NCI-H748 treated with DMSO at 0.1 percent for 48 hours (cell line): ENCODE results near the gene NLRP9.
"Not testable (repeated sequence)": the region's sequence is repeated elsewhere in the genome, so short reads cannot be mapped to it uniquely, and the experiment has no call there.

Experiments
- DNase-seq: peaks from one replicate; lab custom pipeline; 2025; lab: John Stamatoyannopoulos, UW

The NLRP9 gene

DNA sequence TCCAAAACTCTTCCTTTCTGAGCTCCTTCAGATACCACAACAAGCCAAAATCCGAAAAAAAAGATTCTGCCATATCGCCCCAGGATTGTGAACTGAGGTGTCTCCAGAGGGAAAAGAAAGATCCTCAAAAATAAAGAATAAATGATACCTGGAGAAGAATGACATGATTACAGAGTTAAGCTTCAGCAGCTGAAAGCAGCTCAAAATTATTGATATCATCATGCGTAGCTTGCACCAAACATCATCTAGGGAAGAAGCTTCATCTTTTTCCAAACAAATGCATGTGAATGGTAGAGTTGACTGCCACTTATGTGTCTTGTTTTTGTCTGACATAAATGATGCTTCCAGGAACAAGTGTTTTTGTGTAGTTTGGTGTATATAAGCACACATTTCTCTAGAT is at the start of gene NLRP9:
NLRP9 (minus strand) TSS at position 101 of the 400 bp plus-strand sequence; CDS start at position 73, 28 bp downstream.
- no peak for DNase-seq

DNA sequence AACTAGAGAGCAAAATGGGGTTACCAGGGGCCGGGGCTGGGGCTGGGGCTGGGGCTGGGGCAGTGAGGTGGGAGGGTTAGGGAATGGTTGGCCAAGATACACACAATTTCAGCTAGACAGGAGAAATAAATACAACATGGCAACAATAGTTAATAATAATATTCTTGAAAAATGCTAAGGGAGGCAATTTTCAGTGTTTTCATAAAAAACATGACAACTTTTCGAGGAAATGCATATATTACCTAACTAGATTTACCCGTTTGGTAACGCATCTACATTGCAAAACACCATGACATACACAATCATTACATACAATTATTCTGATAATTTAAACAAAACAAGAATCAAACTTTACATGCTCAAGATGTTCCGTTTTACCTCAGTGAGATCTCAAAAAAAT is 42.9 kb upstream of the NLRP9 start:
- DNase-seq = no peak

DNA sequence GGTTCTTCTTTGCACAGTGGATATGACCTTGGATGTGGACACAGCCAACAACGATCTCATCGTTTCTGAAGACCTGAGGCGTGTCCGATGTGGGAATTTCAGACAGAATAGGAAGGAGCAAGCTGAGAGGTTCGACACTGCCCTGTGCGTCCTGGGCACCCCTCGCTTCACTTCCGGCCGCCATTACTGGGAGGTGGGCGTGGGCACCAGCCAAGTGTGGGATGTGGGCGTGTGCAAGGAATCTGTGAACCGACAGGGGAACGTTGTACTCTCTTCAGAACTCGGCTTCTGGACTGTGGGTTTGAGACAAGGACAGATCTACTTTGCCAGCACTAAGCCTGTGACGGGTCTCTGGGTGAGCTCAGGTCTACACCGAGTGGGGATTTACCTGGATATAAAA is 40.1 kb upstream of the NLRP9 start:
- DNase-seq = no peak

DNA sequence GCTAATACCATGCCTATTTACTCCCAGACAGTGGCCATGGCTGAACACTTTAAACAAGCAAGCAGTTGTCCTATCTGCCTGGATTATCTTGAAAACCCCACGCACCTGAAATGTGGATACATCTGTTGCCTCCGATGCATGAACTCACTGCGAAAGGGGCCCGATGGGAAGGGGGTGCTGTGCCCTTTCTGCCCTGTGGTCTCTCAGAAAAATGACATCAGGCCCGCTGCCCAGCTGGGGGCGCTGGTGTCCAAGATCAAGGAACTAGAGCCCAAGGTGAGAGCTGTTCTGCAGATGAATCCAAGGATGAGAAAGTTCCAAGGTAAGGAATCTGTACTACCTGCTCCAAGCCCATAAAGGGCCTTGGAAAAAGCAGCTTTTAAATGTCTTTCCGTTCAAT is 39.3 kb upstream of the NLRP9 start:
- peak; percentile 29 for DNase-seq

DNA sequence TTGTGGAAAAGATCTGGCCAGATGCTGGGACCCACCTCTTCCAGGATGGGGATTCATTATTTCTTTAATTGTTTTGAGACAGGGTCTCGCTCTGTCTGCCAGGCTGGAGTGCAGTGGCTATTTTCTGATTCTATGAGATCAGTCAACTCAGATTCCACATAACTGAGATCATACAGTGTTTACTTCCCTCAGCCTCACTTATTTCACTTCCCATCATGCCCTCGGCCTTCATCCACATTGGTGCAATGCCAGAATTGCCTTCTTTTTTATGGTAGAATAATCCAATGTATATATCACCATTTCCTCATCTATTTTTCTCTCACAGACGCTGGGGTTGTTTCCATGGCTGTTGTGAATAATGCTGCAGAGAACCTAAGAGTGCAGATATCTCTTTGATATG is 31.4 kb upstream of the NLRP9 start:
- not testable (repeated sequence) for DNase-seq

DNA sequence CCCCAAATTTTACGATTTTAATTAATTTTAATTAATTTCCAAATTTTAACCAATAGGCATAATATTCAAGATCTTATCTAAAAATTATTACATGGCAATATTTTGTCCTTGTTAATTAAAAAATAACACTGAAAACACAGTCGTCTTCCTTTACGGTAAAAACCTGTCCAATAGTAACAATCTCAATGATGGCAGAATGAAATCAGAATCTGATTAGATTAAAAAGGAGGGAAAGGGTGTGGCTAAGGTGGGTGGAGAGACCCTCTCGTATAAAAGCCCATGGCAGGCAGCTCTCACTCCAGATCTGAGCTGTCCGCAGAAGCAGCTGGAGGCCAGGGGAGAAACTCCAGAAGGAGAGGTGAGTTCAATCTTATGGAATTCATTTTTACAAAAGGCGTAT is 30.6 kb upstream of the NLRP9 start, which contains the start of gene RFPL4AL1:
RFPL4AL1 (plus strand) TSS at position 301 of the 400 bp plus-strand sequence. CDS start 2,687 bp downstream, outside the sequence.
- DNase-seq = not testable (repeated sequence)

DNA sequence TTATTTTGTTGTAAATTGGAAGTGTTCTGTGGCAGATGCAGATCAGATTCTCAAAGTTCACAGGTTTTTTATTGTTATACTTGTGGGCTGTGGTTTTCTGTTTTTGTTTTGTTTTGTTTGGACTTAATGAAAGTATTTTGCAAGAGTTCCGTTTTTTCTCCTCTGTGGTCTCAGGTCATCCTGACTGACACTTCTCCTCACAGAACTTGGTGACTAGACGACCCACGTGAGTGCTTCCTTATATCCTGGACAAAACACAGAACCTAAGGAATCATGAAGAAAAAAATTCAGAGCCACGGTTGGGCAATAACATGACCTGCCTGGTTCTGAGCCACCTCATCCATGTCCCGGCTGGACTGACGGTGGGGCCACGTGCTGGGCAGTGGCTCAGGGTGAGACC is 28.3 kb upstream of the NLRP9 start:
- no peak for DNase-seq

DNA sequence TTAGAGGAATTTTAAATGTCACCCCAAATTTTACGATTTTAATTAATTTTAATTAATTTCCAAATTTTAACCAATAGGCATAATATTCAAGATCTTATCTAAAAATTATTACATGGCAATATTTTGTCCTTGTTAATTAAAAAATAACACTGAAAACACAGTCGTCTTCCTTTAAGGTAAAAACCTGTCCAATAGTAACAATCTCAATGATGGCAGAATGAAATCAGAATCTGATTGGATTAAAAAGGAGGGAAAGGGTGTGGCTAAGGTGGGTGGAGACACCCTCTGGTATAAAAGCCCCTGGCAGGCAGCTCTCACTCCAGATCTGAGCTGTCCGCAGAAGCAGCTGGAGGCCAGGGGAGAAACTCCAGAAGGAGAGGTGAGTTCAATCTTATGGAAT is 20.6 kb upstream of the NLRP9 start, which contains the start of gene RFPL4A:
RFPL4A (plus strand) TSS at position 301 of the 400 bp plus-strand sequence. CDS start 2,704 bp downstream, outside the sequence.
- not testable (repeated sequence) for DNase-seq

DNA sequence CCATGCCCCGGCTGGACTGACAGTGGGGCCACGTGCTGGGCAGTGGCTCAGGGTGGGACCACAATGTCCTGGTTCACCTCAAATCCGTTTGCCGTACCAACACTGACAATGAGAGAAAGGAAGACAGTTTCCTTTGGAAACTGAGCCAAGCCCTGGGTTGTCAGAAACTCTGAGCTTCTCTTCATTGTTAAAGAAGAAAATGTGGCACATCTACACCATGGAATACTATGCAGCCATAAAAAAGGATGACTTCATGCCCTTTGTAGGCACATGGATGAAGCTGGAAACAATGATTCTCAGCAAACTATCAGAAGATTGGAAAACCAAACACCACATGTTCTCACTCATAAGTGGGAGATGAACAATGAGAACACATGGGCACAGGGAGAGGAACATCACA is 18.6 kb upstream of the NLRP9 start:
- not testable (repeated sequence) for DNase-seq

DNA sequence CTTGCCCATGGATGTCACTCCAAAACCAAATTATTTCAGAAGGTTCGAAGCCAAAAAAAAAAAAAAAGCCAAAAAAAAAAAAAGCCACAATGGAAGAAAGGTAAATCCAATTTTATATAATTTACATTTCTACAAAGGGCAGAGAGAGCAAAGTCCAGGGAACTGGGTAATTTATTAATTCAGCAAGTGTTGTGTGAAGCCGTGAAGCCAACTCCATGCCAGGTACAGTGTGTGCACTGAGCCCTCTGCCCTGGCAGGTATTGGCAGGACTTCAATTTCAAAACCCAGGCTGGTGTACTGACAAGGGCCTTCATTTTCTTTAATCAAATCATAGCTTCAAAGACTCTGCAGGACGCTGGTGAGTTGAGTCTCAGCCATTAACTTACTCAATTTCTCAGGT is 15.2 kb upstream of the NLRP9 start:
- no peak for DNase-seq

DNA sequence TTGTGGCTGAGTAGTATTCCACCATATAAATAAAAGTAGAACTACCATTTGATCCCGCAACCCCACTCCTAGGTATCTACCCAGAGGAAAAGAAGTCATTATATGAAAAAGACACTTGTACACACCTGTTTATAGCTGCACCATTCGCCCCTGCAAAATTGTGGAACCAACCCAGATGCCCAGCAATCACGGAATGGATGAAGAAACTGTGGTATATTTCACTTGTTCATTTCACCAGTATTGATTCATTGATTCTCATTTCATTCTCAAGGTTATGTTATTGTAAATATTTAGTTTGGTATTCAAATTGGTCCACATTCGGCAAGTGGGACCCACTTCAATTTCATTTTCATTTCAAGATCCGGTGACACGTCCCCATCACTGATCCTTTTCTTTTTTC is 12.5 kb upstream of the NLRP9 start:
- DNase-seq = no peak

DNA sequence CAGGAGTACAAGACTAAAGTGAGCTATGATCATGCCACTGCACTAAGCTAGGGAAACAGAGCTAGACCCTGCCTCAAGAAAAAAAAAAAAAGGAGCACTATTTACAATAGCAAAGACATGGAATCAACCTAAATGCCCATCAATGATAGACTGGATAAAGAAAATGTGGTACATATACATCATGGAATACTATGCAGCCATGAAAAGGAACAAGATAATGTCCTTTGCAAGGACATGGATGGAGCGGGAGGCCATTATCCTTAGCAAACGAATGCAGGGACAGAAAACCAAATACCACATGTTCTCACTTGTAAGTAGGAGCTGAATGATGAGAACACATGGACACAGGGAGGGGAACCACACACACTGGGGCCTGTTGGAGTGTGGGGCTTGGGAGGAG is 7.8 kb downstream of the NLRP9 start:
- DNase-seq = not testable (repeated sequence)

DNA sequence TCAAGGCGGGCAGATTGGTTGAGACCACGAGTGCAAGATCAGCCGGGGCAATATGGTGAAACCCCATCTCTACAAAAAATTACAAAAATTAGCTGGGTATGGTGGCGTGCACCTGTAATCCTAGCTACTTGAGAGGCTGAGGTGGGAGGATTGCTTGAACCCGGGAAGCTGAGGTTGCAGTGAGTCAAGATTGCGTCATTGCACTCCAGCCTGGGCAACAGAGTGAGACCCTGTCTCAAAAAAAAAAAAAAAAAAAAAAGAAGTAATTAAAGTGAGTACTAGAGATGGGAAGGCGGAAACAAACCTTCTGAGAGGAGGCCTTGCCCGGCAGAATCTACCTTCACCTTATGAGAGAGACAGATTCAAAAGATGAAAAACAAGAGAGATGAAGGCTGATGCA is 14.7 kb downstream of the NLRP9 start:
- no peak for DNase-seq

DNA sequence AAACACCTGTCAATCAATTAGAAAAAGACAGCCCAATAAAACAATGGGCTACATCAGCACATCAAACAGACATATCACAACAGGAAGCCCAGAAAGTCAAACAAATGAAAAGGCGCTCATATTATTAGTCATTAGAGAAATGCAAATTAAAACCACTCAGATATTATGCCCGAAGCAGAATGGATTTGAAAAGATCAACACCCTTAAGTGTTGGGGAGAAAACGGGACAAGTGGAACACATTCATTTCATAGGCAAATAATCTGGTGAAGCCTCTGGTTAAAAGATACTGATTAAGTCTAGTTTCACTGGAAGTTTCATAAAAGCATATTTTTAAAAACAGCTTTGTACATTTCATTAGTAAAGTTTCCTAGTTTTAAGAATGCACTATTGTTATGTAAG is 17.4 kb downstream of the NLRP9 start:
- no peak for DNase-seq

DNA sequence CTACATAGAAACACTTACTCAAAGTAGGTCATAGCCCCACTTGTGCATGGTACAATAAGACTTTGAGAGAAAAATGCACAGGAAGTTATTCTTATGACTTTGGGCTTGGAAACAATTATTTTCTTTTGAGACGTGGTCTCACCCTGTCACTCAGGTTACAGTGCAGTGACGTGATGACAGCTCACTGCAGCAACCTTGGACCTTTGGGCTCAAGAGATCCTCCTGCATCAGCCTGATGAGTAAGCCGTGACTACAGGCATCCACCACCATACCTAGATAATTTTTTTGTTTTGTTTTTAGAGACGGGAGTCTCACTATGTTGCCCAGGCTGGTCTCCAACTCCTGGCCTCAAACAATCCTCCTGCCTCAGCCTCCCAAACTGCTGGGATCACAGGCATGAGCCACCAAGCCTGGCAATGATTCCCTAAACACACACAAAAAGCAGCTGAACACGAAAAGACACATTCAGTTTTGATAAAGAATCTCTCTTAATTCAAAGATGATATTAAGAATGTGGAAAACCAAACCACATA is 17.9 kb downstream of the NLRP9 start:
- DNase-seq = no peak

DNA sequence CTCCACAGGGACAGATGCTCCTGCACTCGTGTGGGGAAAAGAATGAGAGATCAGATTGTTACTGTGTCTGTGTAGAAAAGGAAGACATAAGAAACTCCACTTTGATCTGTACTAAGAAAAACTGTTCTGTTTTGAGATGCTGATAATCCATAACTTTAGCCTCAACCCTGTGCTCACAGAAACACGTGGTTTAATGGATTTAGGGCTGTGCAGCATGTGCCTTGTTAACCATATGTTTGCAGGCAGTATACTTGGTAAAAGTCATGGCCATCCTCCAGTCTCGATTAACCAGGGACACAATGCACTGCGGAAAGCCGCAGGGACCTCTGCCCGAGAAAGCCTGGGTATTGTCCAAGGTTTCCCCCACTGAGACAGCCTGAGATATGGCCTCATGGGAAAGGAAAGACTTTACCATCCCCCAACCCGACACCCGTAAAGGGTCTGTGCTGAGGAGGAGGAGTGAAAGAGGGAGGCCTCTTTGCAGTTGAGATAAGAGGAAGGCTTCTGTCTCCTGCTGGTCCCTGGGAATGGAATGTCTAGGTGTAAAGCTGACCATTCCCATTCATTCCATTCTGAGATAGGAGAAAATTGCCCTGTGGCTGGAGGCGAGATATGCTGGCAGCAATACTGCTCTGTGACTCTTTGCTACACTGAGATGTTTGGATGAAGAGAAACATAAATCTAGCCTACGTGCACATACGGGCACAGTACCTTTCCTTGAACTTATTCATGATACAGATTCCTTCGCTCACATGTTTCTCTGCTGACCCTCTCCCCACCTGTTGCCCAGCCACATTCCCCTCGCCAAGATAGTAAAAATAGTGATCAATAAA is 20.1 kb downstream of the NLRP9 start:
- DNase-seq = not testable (repeated sequence)

DNA sequence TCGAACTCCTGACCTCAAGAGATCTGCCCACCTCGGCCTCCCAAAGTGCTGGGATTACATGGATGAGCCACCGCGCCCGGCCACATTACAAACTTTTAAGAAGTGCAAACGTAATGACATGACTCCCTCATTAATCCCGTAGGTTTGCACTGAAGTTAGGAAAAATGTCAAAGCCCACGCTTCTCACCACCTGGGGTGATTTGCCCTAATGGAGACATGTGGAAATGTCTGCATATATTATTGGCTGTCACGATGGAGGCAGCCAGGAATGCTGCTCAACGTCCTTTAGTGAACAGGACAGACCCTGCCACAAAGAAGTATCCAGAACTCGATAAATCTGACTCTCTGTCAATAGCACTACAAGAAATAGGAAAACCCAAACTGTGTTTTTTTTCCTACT is 21.0 kb downstream of the NLRP9 start:
- no peak for DNase-seq

DNA sequence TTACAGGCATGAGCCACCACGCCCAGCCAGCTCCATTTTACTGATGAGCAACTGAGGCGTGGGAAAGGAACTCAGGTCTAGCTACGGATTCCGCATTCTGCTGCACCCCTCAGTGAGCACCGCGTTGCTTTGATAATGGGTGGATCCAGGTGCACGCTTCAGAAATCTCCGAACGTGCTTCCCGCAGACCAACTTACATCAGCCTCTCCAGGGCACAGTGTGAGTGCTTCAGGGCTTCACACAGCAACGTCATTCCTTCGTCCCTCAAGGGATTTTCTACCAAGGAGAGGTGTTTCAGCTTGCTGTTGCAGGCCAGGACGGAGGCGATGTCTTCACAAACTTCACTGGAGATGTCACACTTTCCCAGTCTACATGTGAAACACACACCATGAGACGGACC is 21.7 kb downstream of the NLRP9 start:
- DNase-seq = no peak

DNA sequence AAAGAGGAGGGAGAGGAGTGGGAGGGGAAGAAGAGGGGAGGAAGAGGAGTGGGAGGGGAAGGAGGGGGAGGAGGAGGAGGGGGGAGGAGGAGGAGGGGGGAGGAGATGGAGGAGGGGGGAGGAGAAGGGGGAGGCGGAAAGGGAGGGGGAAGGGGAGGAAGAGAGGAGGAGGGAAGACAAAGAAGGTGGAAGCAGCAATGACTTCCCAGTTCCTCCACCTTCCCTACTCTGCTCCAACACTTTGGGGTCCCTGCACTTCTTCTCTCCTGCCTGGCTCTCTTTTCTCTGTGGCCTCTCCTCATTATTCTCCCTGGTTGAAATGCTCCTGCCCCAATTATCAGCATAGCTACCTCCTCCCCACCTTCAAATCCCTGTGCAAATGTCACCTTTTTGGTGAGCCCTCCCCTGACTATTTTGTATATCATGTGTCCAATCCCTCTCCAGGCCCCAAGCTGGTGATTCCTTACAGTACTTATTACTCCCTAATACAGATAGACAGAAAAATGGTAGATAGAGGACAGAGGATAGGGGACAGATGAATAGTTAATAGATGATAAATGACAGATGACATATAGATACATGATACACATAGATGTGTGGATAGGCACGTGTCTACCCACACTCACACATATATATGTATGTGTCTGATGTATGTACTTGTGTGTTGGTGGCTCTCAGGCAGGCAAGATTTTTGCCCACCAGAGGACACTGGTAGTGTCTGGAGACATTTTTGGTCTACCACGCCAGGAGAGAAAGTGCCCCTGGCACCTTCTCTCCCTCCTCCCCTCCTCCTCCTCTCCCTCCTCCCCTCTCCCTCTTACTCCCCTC is 25.2 kb downstream of the NLRP9 start:
- no peak for DNase-seq

DNA sequence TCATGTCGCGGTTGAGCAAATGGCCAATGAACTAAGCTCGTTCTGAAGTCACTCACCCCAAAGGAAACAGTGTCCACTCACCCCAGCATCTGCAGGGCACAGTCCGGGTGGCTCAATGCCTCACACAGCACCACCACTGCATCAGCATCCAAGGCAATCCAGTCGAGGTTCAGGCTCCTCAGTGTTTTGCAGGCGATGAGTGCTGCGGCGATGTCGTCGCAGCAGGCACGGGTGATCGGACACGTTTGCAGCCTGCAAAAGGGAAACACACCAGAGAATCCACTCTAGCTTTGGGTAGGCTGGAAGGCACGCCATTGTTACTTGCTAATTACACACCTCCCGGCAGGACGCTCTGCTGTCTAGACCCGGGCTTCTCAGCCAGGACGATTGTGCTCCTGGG is 26.5 kb downstream of the NLRP9 start:
- DNase-seq = no peak

DNA sequence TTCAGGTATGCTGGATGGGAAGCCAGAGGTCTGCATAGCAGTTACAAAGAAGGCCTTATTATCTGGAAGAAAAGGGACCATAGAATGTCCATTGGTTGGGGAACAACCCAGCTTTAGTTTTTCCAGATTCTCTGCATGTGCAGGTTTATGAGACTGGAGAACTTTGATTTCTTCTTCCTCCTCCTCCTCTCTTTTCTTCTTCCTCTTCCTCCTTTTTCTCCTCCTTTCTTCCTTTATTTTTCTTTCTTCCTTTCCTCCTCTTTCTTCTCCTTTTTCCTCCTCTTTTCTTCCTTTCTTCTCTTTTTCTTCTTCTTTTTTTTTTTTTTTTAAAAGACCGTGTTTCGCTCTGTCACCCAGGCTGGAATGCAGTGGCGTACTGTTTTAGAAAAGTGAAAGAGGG is 32.2 kb downstream of the NLRP9 start:
- DNase-seq = no peak

DNA sequence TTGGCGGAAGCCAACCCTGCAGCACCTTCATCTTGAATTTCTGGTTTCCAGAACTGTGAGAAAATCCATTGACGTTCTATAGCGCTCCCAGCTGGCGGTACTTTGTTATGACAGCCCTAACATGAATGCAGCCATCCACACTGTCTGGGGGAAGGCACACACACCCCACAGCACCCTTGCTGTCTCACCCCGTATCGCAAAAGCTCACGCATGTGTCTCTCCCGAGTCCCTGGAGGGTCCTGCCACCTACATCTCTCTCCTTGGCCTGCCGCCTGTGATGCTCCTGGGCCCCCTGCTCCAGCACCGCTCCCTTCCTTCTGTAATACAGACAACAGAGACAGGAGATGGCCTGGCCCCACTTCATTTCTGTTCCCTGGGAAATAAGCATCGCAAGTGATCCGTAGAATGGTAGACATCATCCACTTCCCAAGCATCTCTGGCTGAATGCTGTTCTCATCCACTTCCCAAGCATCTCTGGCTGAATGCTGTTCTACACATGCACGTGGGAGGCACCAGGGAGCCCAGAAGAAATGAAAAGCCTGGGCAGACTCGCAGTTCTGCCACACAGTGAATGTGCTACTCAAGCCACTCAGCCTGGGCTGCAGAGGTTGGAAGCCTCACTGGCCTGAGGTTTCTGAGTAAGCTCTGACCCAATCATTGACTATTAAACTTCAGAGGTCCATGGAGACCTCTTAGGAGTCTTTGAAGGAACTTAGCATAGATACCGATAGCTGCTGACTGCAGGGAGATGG is 33.5 kb downstream of the NLRP9 start:
- no peak for DNase-seq
